Fibroblast of skin of left quadriceps (primary cell): ENCODE data around the gene CDKAL1.
A peak's percentile ranks its signal among the peaks of the same experiment; 100 is the strongest.

Experiments used
- DNase-seq, 2 experiments: peaks; one replicate each; pipeline ENCODE4 v3.0.0-alpha.2; 2013; ENCODE audit warnings: low read depth in 2 of 2

CDKAL1 gene

GRCh38 chr6:21135484-21136013 is 601.3 kb downstream of the CDKAL1 start:
- no peak for DNase-seq

DNA sequence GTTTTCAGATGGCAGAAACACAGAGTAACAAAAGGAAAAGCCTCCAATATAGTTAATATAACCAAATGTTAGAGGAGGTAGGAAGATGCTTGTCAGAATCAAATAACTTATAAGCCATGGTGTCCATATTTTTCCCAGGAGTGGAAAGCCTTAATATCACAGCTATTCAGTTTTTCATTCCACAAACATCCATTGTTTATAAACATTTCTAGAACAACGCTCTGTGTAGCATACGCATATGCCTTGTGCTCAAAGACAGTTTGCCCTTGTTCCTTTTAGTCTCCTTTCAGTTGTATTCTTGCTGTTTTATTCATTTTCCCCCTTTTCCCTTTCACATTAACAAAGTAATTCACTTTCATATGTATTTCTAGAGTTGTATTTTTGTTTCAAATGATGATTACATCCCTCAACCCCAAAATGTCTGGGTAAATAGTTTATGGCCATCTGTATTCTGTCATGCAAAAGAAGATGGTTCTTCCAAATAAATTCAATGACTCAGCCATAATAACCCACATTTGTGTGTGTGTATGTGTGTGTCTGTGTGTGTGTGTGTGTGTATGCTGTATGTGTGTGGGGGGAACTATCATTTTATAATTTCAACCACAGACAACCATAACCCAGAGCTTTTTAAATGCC is 603.6 kb downstream of the CDKAL1 start:
- DNase-seq: peak; percentile 38 to 40

- DNase-seq: peak in 1 of 2 experiments; percentile 24
These were observed 604.2 kb downstream of the CDKAL1 start for GRCh38 chr6:21138336-21139069.

DNA sequence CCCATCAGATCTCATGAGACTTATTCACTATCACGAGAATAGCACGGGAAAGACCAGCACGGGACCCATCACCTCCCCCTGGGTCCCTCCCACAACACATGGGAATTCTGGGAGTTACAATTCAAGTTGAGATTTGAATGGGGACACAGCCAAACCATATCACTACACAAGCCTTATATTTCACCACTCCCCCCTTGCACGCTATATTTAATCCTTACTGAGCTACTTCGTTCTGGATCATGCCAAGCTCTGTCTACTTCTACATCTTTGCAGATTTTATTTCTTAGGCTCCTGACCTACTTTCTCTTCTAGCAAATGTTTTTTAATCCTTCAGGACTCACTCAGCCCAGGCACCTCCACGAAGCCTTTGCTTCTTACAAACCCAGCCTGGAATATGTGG is 606.7 kb downstream of the CDKAL1 start:
- DNase-seq: no peak

- no peak for DNase-seq
These were observed 607.5 kb downstream of the CDKAL1 start for GRCh38 chr6:21141616-21142303.

GRCh38 chr6:21142741-21143140 is 608.5 kb downstream of the CDKAL1 start:
- DNase-seq: no peak

- DNase-seq: no peak
These were observed 609.4 kb downstream of the CDKAL1 start for GRCh38 chr6:21143645-21144044.

DNA sequence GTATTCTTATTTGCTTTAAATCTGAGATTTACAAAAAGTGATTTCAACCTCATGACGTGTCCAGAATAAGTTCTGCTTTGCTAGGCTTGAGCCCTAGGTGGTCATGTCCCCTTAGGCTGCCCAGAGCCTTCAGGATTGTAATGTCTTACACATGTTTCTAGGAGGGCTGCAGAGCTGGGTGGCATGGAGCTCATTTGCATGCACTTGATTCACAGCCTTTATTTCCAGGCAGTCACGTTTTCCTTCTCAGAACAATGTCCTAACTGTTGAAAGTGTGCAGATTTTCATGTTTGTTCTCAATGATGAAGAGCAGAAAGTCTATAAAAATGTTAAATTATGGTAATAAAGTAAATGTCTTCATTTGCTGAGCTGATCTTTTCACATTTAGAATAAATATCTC is 610.7 kb downstream of the CDKAL1 start:
- DNase-seq: no peak

- DNase-seq: no peak
These were observed 613.7 kb downstream of the CDKAL1 start for GRCh38 chr6:21147995-21148394.

GRCh38 chr6:21149470-21149869 is 615.2 kb downstream of the CDKAL1 start:
- DNase-seq: peak; percentile 90

- DNase-seq: no peak
These were observed 616.4 kb downstream of the CDKAL1 start for GRCh38 chr6:21150667-21151066.

GRCh38 chr6:21151119-21151518 is 616.9 kb downstream of the CDKAL1 start:
- DNase-seq: no peak

GRCh38 chr6:21151530-21151929 is 617.3 kb downstream of the CDKAL1 start:
- no peak for DNase-seq

DNA sequence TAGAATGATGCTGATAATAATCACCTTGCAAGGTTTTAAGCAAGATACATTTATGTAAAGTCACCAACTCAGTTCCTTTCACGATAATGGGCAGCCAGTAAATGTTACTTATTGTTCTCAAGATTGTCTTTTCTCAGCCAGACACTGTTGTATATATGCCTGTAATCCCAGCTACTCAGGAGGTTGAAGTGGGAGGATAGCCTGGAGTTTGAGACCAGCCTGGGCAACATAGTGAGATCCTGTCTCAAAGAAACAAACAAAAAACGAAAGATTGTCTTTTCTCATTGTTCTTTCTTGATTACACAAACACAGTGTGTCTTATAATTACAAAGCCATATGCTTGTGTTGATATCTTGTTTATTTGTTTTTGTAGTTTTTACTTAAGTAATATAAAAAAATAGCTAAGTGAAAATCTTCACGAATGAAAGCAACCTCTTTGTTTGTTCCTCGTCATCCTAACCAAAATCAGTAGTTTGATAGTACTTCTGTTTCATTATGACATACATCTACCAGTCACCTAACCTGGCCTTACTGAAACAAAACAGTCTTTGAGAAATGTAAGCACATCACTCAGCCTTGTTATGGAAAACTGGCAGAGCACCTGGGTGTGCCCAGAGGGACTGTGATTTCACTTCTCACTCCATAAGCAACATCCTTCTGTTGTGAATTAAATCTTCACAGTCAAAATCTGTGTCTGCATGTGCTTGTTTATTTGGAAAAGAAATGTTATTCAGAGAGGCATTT is 623.1 kb downstream of the CDKAL1 start:
- DNase-seq: no peak

DNA sequence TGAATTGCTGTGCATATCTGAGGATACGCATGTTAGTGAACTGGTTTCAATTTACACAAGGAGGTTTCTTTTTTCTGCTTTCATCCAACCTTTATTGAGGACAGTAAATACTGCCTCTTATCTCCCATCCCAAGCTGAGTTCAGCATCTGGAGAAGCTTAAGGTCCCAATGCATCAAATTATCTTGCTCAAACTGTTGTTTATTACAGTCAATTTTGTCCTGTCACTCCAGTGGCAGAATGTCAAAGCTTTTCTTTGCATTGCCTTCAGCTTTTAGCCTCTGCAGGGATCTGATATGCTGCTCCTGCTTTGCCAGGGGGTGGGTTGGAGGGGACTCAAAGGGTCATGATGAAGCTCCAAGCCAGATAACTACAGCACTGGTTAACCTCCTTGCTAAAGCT is 623.9 kb downstream of the CDKAL1 start:
- no peak for DNase-seq

DNA sequence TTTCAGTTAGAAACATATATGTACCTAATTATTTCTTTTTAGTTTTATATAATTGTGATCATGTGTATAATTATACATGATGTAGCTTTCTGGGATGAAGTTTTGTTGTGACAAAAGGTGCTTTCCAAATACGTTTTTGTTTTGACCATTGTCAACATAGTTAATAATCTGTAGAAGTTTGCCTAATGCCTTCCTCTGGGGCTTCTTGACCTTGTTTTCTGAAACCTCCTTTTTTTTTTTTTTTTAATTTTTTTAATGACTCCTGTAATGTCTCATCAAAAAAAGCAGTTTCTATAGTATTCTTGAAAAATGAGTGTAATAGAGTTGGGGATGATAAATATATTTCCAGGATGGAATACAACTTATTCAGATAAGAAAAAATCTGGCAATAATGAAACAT is 624.6 kb downstream of the CDKAL1 start:
- DNase-seq: no peak

DNA sequence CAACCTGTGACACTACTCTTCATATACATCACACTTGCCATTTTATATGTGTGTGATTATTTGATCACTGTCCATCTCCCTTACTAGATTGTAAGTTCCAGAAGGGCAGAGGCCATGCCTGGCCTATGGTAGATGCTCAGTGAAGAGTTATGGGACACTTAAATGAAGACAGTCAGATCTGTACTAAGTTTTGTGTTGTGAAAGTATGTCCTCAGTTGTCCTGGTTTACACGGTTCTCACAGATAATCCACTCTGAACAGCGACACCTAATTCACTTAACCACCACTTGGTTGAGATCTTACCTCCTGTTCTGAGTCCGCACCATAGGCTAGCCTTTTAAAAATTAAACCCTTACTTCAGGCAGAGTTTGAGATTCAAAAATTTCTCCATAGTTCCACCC is 625.2 kb downstream of the CDKAL1 start:
- DNase-seq: no peak

GRCh38 chr6:21161707-21162106 is 627.5 kb downstream of the CDKAL1 start:
- DNase-seq: no peak

DNA sequence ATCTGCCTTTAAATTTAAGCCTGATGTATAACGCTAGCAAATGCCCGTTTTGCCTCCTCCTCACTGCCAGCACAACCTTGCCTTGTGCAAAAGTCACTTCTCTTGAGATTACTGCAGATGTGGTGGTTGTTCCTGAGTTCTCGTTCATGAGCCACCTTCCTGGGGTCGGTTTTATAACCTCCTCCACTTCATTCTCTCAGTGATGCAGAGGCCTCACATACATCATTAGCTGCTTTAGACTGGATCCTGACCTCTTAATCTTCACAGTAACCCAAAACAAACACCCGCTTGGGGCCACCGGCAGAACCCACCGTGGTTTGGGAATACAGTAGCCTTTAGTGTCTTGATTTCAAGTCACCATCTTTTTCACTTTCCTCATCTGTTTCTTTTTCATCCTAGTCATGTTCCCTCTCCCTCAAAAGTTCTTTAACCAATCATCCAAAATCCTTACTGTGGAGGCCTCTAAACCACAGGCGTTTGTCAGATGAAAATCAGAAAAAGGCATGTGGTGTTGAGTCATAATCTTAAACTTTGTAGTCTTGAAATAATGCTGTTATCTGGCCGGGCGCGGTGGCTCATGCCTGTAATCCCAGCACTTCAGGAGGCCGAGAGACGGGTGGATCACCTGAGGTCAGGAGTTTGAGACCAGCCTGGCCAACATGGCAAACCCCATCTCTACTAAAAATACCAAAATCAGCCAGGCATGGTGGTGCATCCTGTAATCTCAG is 629.0 kb downstream of the CDKAL1 start:
- DNase-seq: peak; percentile 65 to 66

GRCh38 chr6:21163838-21164180 is 629.6 kb downstream of the CDKAL1 start:
- no peak for DNase-seq

- DNase-seq: no peak
These were observed 630.6 kb downstream of the CDKAL1 start for GRCh38 chr6:21164768-21165326.
